ENCODE results near the gene KCNJ15. TPM values are rescaled to one million over a fixed set of nuclear protein-coding genes. Genes with fewer than 3 reads are reported as not detected.
"Not testable (repeated sequence)": the region's sequence is repeated elsewhere in the genome, so short reads cannot be mapped to it uniquely, and the experiment has no call there.

The KCNJ15 gene
- polyA plus RNA-seq, 1 donor from 2014 or later = not detected

DNA sequence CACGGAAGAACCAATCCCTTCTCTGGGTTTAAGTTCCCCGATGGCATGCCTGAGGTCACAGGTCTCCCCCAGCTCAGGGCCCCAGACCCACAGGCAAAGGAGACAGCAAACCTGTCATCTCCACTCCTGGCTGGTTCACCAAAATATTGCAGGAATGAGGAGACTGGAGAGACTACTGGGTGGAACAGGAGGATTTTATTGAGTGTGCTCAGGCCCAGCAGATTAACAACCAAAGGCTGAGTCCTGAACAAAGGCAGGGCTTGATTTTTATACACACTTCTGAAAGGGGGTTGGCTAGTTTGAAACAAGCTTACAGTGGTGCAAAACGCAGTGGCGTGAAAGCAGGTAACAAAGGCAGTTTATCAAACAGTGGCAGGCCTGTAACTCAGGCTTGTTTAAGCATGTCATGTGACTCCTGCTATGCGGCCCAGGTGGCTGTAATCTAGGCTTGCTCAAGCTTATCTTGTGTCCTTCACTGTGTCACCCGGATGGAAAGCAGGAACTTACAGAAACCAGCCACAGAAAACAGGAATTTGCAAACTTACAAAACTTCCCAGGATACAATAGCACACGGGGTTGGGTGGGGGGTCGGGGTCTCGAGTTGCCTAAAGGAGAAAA is 27.4 kb upstream of the KCNJ15 start:
- Histone ChIP-seq H3K27me3 (ENCODE audit: insufficient read depth, low read depth, low read length) (no peaks in the 10 kb centered on the region), H2AFZ (ENCODE audit: low read depth, low read length) (no peak overlapping the region), H3K9ac (ENCODE audit: low read length) (no peak overlapping the region), H3K27ac (ENCODE audit: low read length) (no peak overlapping the region), H3K4me3 (ENCODE audit: low read length) (no peak overlapping the region), H3K4me2 (ENCODE audit: low read length) (no peak overlapping the region), H3F3A (ENCODE audit: insufficient read depth, low read length, poor library complexity, severe bottlenecking) (no peaks in the 10 kb centered on the region), H3K9me3 (ENCODE audit: low read length) (peaks cover 10% of the 10 kb centered on the region), H3K36me3 (ENCODE audit: insufficient read depth, low read length) (no peaks in the 10 kb centered on the region), H3K9me2 (ENCODE audit: insufficient read depth, low read length) (no peaks in the 10 kb centered on the region), H3K79me2 (replicated peaks; ENCODE audit: insufficient read depth, low read length) (no peaks in the 10 kb centered on the region), H4K20me1 (ENCODE audit: insufficient read depth) (no peaks in the 10 kb centered on the region)
- TF ChIP-seq MXI1 (conservative IDR thresholded peaks at IDR 0.05; ENCODE audit: poor library complexity, severe bottlenecking) = no peak
- TF ChIP-seq SMC3 (conservative IDR thresholded peaks at IDR 0.05; ENCODE audit: poor library complexity) = no peak
- TF ChIP-seq, protein P1, sequence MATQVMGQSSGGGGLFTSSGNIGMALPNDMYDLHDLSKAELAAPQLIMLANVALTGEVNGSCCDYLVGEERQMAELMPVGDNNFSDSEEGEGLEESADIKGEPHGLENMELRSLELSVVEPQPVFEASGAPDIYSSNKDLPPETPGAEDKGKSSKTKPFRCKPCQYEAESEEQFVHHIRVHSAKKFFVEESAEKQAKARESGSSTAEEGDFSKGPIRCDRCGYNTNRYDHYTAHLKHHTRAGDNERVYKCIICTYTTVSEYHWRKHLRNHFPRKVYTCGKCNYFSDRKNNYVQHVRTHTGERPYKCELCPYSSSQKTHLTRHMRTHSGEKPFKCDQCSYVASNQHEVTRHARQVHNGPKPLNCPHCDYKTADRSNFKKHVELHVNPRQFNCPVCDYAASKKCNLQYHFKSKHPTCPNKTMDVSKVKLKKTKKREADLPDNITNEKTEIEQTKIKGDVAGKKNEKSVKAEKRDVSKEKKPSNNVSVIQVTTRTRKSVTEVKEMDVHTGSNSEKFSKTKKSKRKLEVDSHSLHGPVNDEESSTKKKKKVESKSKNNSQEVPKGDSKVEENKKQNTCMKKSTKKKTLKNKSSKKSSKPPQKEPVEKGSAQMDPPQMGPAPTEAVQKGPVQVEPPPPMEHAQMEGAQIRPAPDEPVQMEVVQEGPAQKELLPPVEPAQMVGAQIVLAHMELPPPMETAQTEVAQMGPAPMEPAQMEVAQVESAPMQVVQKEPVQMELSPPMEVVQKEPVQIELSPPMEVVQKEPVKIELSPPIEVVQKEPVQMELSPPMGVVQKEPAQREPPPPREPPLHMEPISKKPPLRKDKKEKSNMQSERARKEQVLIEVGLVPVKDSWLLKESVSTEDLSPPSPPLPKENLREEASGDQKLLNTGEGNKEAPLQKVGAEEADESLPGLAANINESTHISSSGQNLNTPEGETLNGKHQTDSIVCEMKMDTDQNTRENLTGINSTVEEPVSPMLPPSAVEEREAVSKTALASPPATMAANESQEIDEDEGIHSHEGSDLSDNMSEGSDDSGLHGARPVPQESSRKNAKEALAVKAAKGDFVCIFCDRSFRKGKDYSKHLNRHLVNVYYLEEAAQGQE (IDR thresholded peaks at IDR 0.05; ENCODE audit: borderline replicate concordance) = no peak
- no peak for TF ChIP-seq POLR2AphosphoS5 (IDR thresholded peaks at IDR 0.05)
- TF ChIP-seq EZH2 (IDR thresholded peaks at IDR 0.05; ENCODE audit: borderline replicate concordance, insufficient read depth, low read length, poor library complexity, severe bottlenecking) = no peak
- no peak for TF ChIP-seq RAD21 (conservative IDR thresholded peaks at IDR 0.05)
- TF ChIP-seq TAF1 (IDR thresholded peaks at IDR 0.05; ENCODE audit: low read depth) = no peak
- TF ChIP-seq, protein P2, sequence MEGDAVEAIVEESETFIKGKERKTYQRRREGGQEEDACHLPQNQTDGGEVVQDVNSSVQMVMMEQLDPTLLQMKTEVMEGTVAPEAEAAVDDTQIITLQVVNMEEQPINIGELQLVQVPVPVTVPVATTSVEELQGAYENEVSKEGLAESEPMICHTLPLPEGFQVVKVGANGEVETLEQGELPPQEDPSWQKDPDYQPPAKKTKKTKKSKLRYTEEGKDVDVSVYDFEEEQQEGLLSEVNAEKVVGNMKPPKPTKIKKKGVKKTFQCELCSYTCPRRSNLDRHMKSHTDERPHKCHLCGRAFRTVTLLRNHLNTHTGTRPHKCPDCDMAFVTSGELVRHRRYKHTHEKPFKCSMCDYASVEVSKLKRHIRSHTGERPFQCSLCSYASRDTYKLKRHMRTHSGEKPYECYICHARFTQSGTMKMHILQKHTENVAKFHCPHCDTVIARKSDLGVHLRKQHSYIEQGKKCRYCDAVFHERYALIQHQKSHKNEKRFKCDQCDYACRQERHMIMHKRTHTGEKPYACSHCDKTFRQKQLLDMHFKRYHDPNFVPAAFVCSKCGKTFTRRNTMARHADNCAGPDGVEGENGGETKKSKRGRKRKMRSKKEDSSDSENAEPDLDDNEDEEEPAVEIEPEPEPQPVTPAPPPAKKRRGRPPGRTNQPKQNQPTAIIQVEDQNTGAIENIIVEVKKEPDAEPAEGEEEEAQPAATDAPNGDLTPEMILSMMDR (IDR thresholded peaks at IDR 0.05; ENCODE audit: poor library complexity, severe bottlenecking) = no peak
- no peak for TF ChIP-seq EP300 (conservative IDR thresholded peaks at IDR 0.05; ENCODE audit: poor library complexity, severe bottlenecking)

DNA sequence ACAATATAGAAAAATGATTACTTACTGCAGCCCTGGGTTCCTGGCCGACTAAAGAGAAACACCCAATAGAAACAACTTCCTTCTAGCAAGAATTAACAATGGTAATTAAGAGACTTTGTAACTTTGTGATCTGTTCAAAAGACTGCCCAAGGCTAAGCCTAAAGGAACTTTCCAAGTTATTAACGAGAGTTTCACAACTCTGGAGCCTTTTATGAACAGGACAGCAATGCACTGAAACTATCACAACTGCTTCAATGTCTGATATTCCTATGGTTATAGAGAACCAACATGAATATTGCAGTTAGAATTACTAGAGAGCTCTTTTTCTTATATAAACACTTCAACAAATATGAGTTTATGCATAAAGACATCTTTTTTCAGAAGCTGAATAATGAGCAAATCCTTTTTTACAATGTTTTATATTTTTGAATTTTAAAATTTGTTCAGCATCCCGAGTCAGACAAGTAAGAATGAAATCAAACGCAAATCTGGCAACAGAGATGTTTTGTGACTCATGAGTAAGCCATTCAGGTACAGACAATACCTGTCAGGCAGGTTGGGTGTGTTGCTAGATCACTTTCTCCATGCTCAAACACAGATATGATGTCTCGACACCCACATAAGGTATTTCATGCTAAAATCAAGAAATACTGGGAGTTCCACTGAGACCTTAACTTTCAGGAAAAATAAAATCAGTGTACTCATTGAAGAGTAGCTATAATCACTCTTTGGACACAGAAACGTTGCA is 22.2 kb upstream of the KCNJ15 start:
- Histone ChIP-seq H4K20me1 (ENCODE audit: insufficient read depth) (no peaks in the 10 kb centered on the region), H3K4me3 (ENCODE audit: low read length) (no peak overlapping the region), H3K27ac (ENCODE audit: low read length) (no peak overlapping the region), H3K79me2 (replicated peaks; ENCODE audit: insufficient read depth, low read length) (no peaks in the 10 kb centered on the region), H3K36me3 (ENCODE audit: insufficient read depth, low read length) (no peaks in the 10 kb centered on the region), H3K9me3 (ENCODE audit: low read length) (no peaks in the 10 kb centered on the region), H2AFZ (ENCODE audit: low read depth, low read length) (no peak overlapping the region), H3K9me2 (ENCODE audit: insufficient read depth, low read length) (no peaks in the 10 kb centered on the region), H3K27me3 (ENCODE audit: insufficient read depth, low read depth, low read length) (no peaks in the 10 kb centered on the region), H3K4me2 (ENCODE audit: low read length) (no peak overlapping the region), H3K9ac (ENCODE audit: low read length) (no peak overlapping the region), H3F3A (ENCODE audit: insufficient read depth, low read length, poor library complexity, severe bottlenecking) (no peaks in the 10 kb centered on the region)
- TF ChIP-seq EP300 (conservative IDR thresholded peaks at IDR 0.05; ENCODE audit: poor library complexity, severe bottlenecking) (no peak), MXI1 (conservative IDR thresholded peaks at IDR 0.05; ENCODE audit: poor library complexity, severe bottlenecking) (no peak), POLR2AphosphoS5 (IDR thresholded peaks at IDR 0.05) (no peak), SMC3 (conservative IDR thresholded peaks at IDR 0.05; ENCODE audit: poor library complexity) (no peak), EZH2 (IDR thresholded peaks at IDR 0.05; ENCODE audit: borderline replicate concordance, insufficient read depth, low read length, poor library complexity, severe bottlenecking) (no peak), RAD21 (conservative IDR thresholded peaks at IDR 0.05) (no peak)
- TF ChIP-seq, protein P2 (IDR thresholded peaks at IDR 0.05; ENCODE audit: poor library complexity, severe bottlenecking) = no peak

DNA sequence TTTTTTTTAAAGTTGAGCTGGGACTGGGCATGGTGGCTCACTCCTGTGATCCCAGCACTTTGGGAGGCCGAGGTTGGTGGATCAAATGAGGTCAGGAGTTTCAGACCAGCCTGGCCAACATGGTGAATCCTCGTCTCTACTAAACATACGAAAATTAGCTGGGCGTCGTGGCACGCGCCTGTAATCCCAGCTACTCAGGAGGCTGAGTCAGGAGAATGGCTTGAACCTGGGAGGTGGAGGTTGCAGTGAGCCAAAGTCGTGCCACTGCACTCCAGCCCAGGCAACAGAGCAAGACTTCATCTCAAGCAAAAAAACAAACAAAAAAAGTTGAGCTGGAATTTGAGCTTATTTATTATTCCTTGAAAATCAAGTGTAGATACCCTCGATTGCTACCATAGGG is 21.5 kb upstream of the KCNJ15 start:
- not testable (repeated sequence) for H3K36me3 ChIP-seq (ENCODE audit: insufficient read depth, low read length); H3K9ac ChIP-seq (ENCODE audit: low read length); H2AFZ ChIP-seq (ENCODE audit: low read depth, low read length); H3K79me2 ChIP-seq (replicated peaks; ENCODE audit: insufficient read depth, low read length); H4K20me1 ChIP-seq (ENCODE audit: insufficient read depth); H3K9me2 ChIP-seq (ENCODE audit: insufficient read depth, low read length); H3K9me3 ChIP-seq (ENCODE audit: low read length); H3K27me3 ChIP-seq (ENCODE audit: insufficient read depth, low read depth, low read length); H3F3A ChIP-seq (ENCODE audit: insufficient read depth, low read length, poor library complexity, severe bottlenecking); H3K27ac ChIP-seq (ENCODE audit: low read length); H3K4me2 ChIP-seq (ENCODE audit: low read length); H3K4me3 ChIP-seq (ENCODE audit: low read length)
